Stimulated activated CD8-positive, alpha-beta memory T cell treated with anti-CD3 and anti-CD28 coated beads, Interleukin-15, amount 100 ng/mL, for 48 hours (primary cell): ENCODE results near the gene PCYOX1L.

Experiments
- DNase-seq, 2 donors: peaks; one replicate each; pipeline ENCODE4 v3.0.0-alpha.2; 2020; ENCODE audit warnings: low read depth in 2 of 2

Gene PCYOX1L

GRCh38 chr5:149407323-149408251, 49.7 kb downstream of the PCYOX1L start:
- no peak for DNase-seq

- DNase-seq: no peak
Observed at GRCh38 chr5:149408252-149409099, 50.6 kb downstream of the PCYOX1L start.

- no peak for DNase-seq
Observed at GRCh38 chr5:149409268-149409948, 51.6 kb downstream of the PCYOX1L start.

GRCh38 chr5:149410071-149410470, 52.2 kb downstream of the PCYOX1L start:
- DNase-seq: no peak

GRCh38 chr5:149410721-149411432, 53.0 kb downstream of the PCYOX1L start:
- DNase-seq: no peak

GRCh38 chr5:149411738-149412519, 54.1 kb downstream of the PCYOX1L start:
- DNase-seq: no peak

GRCh38 chr5:149412783-149413476, 55.1 kb downstream of the PCYOX1L start:
- DNase-seq: no peak

GRCh38 chr5:149413477-149414210, 55.8 kb downstream of the PCYOX1L start:
- DNase-seq: no peak

GRCh38 chr5:149414405-149415065, 56.7 kb downstream of the PCYOX1L start:
- no peak for DNase-seq

GRCh38 chr5:149415066-149415967, 57.5 kb downstream of the PCYOX1L start:
- no peak for DNase-seq

- DNase-seq: no peak
Observed at GRCh38 chr5:149416987-149417710, 59.3 kb downstream of the PCYOX1L start.

GRCh38 chr5:149417711-149418368, 60.0 kb downstream of the PCYOX1L start:
- no peak for DNase-seq

GRCh38 chr5:149418910-149419531, 61.2 kb downstream of the PCYOX1L start:
- DNase-seq: no peak
